HG02763 (cell line): Measurements from ENCODE around the gene CDH24.
A peak's percentile ranks its signal among the peaks of the same experiment; 100 is the strongest.

Experiments
- ATAC-seq: cut with Tn5 transposase; IDR thresholded peaks from one replicate; pipeline ENCODE4 v1.9.1; 2021; ENCODE audit warnings: mild to moderate bottlenecking, moderate library complexity; ENCODE audit not compliant: unreplicated experiment

CDH24 gene

GRCh38 chr14:23063601-23064000, 6.3 kb upstream of the CDH24 start:
- no peak for ATAC-seq

GRCh38 chr14:23062002-23062401, 4.7 kb upstream of the CDH24 start:
- no peak for ATAC-seq

DNA sequence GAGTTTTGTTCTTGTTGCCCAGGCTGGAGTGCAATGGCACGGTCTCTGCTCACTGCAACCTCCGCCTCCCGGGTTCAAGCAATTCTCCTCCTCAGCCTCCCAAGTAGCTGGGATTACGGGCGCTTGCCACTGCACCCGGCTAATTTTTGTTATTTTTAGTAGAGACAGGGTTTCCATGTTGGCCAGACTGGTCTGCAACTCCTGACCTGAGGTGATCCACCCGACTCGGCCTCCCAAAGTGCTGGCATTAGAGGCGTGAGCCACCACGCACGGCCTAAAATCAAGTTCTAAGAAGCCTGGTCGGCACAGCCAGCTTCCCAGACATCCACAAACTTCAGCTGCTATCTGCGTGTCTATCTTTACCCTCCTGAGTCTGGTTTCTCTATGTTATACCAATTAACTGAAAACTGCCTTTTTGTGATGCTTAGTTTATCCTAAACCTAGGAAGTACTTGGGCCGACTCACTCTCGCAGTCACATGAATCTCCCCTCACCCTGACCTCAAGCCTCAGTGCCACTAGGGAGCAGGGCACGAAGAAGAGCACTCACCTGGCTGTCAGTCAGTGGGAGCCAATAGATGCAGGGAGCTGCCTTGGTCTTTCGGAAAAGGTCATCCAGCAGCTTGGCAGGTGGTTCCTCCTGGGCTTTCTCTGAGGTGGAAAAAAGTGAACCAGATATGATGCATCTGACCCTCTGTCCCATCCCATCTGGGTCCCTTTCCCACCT, 3.4 kb upstream of the CDH24 start:
- ATAC-seq = no peak

DNA sequence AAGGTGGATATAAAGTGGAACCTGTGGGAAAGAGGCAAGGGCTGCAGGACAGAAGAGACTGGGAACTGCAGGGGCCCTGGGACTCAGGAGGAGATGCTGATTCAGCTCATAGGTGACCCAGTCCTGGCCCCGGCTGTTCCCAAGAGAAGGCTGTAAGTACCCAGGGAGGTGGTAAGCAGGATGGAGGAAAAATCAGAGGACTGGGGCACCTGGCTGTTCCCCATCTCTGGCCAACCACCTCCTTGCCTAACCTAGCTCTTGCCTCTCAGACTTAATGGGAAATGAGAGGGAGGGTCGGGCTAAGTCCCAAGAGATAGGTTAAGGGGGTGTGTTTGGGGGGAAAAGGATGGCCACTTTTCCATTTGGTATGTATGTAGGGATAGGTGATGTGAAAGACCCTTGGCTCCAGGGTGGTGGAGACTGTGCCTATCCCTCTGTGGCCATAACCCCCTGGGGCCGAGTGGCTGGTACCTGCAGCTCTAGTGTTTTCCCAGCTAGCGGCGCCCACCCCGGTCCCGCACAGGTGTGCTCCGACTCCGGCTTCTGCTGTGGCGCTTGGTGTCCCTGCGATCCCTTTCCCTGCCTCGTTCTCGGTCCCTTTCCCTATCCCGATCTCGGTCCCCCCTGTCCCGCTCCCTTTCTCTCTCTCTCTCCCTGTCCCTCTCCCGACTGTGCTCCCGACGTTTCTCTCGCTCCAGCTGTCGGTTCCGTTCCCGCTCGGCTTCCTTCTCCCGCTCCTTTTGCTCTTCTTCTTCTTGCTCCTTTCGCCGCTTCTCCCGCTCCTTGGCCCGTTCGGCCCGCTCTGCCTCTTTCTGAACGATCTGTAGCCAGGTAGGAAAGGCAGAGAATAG, 1.6 kb upstream of the CDH24 start:
- ATAC-seq = no peak

DNA sequence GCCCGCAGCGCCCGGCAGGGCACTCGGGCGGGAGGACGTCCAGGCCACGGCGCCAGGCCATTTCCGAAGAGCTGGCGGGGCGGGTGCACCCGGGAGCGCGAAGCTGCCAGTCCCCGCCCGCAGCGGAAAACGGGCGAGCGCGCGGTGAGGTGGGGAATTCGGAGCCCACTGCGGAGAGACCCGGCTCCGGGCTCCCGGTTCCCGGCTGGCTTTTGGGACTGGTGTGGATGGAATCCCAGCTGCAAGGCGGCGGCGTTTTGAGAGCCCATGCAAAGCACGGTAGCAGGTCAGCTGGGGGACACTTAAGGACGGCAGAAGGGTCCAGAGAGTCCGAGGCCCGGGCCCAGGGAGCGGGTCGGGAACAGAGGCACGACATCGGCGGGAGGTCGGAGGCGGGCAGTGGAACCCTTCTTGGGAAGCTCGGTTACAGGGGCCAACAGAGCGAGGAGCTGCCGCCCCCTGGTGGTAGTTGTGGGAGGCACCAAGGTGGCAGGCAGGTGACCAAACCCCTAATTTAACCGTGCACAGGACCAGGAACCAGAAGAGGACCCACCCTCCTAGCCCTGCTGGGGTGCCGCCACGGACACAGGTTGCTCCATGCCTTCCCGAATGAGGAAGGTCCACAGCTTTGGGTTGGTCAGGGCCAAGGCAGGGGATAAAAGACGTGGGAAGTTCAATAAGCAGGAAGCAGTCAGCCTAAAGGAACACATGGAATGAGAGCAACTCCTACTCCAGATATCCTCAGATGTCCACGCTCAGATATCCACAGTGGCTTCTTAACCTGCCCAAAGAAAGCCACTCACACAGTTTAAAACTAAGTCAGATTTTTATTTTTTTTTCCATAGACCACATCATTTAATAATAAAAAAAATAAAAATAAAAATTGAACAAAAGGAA, 685 bp upstream of the CDH24 start:
- peak; percentile 64 for ATAC-seq

GRCh38 chr14:23056145-23056955, 970 bp downstream of the CDH24 start:
- ATAC-seq = no peak

- ATAC-seq = no peak
These were observed 1.6 kb downstream of the CDH24 start for GRCh38 chr14:23055621-23056144.

DNA sequence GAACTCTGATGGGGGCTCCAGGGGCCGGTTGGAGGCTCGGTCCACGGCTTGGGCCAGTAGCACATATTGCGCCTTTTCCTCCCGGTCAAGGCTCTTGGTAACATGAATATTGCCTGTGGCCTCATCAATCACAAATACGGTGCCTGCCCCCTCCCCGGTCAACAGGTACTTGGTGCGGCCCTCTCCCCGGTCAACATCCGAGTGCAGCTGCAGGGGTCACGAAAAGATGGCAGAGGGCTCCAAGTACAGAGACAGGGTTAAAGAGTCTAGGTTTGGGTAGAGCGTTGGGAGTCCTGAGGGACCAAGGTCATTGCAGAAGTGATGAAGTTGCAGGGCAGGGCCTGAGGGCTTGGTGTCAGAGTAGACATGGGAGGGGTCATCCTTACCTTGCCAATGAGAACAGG, 2.2 kb downstream of the CDH24 start:
- no peak for ATAC-seq

- ATAC-seq = no peak
These were observed 3.1 kb downstream of the CDH24 start for GRCh38 chr14:23054000-23054811.

DNA sequence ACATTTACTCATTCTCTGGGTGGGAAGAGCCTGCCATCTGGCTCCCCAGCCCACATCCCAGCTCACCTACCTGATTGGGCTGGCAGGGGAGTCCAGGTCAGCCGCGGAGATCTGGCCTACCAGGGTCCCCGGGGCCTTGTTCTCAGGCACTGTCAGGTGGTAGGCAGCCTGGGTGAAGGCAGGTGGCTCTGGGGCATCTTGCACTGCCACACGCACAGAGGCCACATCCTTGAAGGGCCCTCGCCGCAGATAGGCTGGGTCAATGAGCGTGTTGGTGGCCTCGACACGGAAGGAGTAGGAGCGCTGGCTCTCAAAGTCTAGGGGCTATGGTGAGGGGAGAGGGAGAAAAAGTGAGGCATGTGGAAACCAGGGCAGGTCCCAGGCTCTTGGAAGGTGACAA, 3.9 kb downstream of the CDH24 start:
- ATAC-seq = no peak

DNA sequence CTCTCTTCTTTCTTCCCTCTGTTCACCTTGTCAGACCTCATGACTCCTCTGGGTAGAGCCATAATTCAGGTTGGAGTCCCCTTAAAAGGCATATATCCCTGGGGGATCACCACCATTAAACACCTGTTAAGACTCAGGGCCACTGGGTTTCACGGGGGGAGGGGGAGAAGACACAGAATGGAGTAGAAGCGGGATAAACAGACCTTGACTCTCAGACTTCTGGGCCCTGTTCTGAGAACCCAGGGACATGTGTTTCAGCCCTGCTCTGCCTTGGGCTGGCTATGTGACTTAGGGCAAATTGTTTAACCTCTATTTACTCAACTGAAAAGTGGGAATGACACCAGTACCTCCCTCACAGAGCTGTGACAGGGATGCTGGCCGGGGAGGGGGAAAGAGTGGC, 4.6 kb downstream of the CDH24 start:
- ATAC-seq = no peak

GRCh38 chr14:23052182-23052623, 5.1 kb downstream of the CDH24 start:
- no peak for ATAC-seq

DNA sequence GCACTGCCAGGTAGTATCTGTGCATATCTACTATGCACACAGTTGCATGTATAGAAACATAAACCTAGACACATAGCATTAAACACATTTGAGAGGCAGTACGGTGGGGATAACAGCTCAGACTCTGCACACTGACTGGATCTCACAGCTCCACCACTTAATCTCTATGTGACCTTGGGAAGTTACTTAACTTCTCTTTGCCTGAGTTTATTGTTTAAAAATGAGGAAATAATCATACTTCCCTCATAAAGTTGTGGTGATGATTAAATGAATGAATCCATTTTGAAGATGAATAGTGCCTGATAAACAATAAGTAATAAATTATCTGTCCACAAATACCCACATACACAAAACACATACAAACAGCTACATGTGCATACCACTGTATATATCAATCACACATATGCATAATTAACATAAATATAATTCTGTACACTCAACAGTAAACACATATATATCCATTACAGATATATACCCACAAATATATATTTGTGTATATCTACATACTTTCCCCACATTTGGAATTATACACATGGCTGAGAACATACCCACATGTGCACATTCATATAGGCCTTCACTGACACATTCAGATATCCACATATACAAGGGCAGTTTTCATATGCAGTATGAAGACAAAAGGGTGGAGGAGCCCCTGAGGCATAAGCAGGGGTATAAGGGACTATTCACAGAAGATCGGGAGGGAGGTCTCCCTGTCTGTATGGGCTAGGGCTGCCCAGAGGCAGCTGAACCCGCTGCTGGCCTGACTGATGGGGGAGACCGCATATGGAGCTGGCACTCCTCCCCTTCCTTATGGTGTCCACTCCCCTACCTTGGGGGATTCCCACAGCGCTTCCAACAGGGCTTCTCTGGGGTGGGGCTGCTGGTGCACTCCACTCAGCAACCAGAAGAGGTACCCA, 5.9 kb downstream of the CDH24 start:
- no peak for ATAC-seq

DNA sequence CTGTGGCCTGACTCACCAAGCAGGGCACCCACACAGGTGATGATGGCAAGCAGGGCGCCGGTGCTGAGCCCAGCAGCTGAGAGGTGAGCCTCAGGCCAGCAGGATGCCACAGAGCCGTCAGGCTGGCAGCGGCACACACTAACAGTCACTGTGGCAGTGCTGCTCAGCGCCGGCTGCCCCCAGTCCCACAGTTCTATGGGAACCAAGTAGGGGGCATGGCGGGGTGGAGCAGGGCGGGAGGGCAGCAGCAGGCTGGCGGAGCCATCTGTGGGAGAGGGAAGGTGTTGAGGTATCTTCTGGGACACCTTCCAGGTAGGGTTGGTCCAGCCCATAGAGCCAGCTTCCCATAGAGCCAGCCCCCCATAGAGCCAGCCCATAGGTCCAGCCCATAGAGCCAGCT, 8.3 kb downstream of the CDH24 start:
- no peak for ATAC-seq

- no peak for ATAC-seq
These were observed 9.3 kb downstream of the CDH24 start for GRCh38 chr14:23047751-23048693.

- no peak for ATAC-seq
These were observed 10.2 kb downstream of the CDH24 start for GRCh38 chr14:23047034-23047634.
